ENCODE data around the gene VENTX. TPM values are rescaled to one million over a fixed set of nuclear protein-coding genes. Genes with fewer than 3 reads are reported as not detected.
"Not testable (repeated sequence)": the region's sequence is repeated elsewhere in the genome, so short reads cannot be mapped to it uniquely, and the experiment has no call there.

Gene VENTX
- polyA plus RNA-seq, 1 donor = 0.22 TPM

DNA sequence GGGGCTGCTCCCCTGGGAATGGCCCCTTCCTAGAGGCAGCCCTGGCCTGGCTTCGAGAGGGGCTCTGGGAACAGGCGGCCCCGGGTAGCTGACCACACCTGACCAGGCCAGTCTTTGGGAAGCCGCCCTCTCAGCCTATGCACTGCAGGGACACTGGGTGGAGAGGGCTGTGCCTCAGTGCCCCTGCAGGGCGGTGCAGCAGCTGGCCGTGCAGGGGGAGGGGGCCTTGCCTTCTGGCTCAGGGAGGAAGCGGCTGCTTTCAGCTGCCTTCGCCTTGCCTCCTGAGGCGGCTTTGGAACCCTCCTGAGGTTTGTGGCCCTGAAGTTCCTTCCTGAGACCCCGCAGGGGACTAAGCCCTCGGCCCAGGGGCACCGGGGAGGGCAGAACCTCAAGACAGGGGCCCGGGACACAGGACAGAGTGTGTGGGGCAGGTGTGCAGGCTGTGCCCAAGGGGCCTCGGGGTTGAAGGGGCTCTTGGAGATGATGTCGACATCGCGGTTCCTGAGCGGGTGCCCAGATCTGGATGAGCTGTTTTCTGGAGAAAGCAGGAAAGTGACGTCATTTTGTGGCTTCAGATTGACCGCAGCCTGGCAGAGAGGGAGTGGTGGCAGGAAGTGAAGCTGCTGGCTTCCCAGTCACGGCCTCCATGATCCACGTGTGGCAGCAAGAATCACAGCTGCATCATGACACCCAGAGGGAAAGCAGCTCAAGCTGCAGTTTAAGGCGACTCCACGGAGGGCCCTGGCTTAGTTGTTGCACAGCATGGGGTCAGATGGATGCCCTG is 21.4 kb downstream of the VENTX start:
- DNase-seq = peak; percentile 40

DNA sequence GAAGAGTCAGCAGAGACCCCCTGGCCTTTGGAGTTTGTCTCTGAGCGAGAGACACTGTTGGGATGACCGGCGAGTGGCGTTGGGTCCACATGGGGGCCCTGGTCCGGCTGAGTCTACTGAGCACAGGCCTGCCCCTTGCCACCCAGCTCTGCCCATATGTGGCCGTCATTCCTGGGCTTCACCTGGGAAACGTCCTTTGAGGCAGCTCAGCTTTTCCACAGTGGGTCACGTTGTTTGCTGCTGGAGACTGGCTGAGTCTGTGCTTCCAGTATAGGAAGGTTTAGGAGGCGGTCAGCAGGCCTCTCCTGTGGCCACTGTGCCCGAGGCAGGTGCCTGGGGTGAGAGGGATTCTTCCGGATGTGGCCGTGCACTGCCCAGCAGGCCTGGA is 21.9 kb downstream of the VENTX start:
- no peak for DNase-seq

DNA sequence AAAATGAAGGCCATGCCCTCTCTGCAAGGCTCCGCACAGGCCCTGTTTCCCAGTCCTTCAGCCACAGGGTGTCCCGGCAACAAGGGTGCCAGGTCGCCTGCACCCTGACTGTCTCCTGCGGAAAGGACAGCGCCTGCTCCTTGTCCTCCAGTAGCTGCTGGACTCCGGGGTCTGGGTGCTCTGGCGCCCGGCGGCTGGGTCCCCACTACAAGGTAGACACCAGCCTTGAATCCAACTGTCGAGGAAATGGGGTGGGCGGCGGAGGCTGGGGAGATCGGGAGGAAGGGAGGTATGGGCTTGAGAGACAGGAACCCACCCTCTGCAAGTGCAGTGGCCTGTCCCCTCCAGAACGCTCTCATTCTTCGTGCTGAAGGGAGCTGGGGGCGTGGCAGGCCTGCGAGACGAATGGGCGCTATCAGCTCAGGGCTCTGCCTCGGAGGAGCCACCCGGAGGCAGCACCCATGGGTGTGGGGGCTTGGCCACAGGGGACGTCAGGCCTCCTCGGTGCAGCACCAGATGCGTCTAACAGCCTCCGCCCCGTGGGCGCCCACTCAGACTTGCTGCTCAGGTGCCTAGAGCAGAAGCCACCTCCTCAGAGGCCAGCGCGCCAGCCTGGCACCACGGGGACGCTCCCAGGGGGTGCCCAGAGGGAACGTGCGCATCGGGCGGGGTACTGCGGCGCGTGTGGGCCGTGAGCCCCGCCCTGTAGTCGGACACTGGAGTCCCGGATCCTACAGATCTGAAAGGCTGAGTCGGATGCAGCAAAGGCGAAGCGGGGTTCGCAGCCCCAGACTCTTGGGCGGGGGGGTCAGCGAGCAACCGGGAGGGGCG is 23.5 kb downstream of the VENTX start:
- DNase-seq = no peak

DNA sequence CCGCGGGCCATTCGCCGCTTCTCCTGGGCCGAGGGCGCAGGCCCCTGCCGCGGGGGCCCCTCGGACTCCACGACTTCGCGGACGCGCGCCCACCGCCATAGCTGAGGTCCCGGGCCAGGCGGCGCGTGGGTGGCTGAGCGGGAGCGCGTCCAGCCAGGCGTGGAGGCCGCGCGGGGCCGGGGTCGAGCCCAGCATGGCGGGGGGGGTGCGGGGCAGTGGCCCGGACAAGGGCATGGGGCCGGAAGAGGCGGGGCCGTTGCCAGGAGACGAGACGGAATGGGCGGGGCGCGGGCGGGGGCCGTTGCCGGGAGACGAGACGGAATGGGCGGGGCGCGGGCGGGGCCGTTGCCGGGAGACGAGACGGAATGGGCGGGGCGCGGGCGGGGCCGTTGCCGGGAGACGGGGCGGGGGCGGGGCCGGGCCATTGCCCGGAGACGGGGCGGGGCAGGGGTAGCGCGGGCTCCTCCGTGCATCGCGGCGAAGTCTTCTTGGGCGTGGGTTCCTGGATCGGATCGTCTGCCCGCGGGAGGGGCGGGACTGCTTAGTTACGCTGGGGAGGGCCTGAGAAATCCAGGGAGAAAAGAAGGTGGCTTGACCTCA is 24.2 kb downstream of the VENTX start:
- DNase-seq = peak; percentile 57

DNA sequence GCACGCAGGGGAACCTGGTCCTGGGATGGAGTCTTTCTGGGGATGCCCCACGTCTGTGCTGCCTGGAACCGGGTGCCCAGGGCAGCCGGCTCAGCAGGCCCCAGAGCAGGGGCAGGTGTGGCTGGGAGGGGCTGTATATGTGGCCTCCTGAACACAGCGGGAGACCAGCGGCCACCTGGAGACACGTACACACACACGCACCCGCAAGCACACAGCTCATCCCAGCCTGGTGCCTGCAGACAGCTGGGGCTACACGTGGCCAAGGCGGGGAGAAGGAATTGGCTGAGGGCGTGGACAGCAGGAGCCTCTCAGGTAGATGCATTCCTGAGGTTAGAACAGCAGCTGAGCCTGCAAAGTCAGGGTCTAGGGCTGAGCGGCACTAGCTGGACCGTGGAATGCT is 25.0 kb downstream of the VENTX start:
- DNase-seq = no peak

DNA sequence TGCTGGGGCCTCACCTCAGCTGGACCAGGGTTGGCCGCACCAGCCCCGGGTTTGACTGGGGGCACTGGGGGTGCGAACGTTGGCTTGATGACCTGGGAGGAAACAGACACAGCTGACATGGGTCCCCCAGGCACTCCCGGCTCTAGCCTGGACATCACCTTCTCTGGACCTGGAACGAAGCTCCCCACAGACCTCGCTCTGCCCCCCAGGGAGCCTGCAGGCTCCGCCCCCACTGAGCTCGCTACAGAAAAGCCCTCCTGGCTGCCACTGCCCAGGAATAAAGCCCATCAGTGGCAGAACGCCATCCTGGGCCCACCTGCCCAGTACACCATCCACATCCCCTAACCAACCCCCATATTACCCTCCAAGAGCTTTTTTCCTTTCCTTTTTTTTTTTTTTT is 26.0 kb downstream of the VENTX start:
- DNase-seq = no peak

DNA sequence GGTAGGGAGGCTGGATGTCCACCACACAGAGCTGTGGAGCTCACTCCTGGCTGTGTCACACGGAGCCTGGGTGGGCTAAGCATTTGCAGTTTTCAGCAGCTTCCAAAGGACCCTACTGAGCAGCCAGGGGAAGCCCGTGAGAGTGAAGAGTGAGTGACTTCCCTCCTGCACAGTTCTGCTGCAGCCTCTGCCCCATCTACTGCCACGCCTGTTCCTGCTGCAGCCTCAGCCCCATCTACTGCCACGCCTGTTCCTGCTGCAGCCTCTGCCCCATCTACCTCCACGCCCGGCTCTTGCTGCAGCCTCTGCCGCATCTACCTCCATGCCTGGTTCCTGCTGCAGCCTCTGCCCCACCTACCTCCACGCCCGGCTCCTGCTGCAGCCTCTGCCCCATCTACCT is 26.8 kb downstream of the VENTX start:
- no peak for DNase-seq

DNA sequence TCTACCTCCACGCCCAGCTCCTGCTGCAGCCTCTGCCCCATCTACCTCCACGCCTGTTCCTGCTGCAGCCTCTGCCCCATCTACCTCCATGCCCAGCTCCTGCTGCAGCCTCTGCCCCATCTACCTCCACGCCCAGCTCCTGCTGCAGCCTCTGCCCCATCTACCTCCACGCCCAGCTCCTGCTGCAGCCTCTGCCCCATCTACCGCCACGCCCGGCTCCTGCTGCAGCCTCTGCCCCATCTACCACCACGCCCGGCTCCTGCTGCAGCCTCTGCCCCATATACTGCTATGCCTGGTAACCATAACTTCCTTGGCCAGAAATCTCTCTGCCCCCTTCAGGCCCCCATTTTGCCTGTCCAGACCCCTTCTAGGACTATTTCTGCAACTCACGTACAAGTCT is 27.4 kb downstream of the VENTX start:
- not testable (repeated sequence) for DNase-seq

DNA sequence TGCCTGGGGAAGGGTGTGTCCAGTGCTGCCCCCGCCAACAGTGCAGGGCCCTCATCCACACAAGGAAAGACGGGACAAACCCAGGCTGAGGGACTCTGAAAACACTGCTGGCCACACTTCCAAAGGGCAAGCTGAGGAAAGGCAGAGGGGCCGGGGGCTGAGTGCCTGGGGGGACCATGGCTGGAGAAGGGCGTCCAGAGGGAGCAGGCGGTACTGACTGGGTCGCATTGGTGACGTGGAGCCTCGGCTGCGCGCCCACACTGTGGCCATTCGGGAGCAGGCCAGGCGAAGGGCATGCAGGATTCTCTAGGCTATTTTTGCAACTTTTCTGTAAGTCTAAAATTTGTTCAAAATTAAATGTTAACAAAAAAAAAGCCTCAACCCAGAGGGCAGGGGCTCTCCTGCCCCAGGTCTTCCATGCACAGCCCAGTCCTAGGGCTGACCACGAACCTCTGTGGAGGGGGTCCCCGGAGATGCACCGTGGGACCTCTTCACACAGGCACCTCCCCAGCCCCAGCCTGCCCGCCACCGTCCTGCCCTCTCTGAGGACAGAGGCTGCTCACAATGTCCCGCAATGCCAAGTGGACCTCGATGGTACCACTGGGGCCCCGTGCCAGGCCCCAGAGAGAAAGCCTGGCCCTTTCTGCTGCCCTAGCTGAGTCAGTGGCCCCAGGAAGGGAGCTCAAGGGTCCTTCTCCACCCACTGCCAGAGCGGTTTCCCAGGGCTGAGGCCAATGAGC is 28.6 kb downstream of the VENTX start:
- no peak for DNase-seq

DNA sequence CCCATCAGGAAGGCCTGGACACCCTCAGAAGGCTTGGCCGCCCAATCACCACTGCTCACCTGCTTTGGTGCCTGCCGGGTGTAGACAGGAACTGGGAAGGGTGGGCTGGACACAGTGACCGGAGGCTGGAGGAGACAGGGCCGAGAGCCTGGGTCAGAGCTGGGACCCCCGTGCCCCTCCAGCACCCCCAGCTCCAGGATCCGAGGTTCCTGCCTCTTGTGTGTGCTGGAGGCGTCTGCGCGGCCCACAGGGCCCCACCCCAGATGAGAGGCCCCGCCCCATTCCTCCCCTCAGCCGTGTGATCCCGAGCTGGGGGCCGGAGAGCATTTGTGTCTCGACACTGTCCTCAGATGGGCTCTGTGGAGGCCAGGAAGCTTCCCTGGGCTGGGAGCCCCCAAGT is 29.6 kb downstream of the VENTX start:
- DNase-seq = no peak

DNA sequence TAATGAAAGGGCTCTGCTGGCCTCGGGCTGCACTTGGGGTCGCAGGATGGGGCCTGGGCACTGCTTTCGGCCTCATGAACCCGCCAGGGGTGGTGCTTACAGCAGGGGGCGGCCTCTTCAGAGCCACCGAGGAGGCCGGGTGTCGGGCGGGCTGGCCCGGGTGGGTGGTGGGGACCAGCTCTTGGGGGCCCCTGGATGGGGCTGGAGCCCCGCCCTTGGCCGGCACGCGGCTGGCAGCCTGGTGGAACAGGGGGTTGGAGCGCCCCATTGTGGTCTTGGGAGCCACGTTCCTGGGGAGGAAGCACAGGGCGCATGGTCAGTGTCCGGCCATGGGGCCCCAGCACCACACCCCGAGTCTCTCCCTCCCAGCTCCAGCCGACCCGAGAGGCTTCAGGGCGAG is 30.2 kb downstream of the VENTX start:
- no peak for DNase-seq

DNA sequence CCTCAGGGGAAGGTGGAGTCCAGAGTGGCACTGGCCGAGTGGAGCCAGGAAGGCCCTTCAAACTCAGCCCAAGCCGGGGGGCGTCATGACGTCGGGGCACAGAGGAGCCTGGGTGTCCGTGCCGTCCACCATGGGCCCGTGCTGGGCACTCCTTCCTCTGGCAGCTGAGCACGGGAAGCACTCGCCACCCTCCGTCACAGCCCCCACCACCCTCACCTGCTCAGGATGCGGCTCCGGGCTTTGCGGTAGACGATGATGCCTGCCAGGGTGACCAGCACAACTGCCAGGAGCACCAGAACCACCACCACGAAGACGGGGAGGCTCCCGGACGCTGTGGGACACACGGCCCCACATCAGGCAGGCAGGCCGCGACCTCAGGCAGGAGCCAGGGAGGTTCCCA is 30.9 kb downstream of the VENTX start:
- no peak for DNase-seq

DNA sequence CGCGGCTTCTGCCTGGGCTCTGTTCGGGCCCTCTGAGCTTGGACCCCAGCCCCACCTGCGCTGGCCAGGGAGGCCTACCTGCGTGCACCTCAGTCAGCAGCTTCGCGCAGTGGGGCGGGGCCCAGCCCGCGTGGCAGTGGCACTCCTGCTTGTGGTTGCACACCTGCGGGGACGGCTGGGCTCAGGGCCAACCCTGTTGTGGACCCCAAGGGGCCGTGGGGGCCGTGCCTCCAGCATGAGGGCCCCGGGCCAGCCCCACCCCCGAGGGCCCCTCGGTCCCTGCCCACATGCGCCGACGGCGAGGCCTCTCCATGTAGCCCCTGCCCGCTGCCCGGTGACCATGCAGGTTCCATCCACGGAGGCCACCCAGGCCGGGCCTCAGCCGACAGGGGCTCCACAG is 31.7 kb downstream of the VENTX start:
- no peak for DNase-seq

DNA sequence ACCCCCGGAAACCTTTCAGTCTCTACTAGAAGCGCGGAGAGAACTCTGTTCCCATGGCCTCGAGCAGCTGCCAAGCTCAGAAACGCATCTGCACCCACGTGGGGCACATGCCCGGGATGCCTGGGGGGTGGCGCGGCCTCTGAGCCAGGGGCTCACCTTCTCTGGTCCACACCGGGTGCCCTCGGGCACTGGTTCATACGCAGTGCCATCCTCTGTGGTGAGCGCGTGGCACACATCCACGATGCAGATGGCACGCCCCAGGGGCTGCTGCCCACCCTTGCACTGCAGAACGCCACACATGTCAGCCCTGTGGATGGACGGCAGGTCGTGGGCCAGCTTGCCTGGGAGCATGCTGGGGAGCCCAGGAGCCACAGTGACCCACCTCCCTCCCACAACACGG is 32.5 kb downstream of the VENTX start:
- no peak for DNase-seq

DNA sequence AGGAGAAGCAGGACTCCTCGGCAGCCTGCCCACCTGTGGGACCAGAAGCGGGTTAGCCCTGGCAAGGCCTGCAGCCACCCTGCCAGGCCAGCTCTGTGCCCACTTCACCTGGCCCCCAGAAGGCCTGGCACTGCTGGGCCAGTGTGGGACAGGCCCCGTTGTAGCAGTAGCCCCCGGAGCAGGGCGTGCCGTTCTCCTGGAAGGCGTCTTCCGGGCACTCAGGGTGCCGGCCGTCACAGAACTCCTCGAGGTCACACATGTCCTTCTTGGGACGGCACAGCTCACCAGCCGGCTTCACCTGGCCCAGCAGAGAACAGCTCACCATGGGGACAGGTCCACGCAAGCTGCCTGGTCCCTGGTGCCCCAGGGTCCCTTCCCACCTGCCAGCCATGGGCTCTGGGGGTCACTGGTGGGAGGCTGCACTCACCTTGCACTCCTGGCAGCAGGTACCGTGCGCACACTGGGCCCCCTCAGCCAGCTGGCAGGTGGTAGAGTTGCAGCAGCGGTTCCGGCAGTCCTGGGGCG is 33.2 kb downstream of the VENTX start:
- DNase-seq = no peak

DNA sequence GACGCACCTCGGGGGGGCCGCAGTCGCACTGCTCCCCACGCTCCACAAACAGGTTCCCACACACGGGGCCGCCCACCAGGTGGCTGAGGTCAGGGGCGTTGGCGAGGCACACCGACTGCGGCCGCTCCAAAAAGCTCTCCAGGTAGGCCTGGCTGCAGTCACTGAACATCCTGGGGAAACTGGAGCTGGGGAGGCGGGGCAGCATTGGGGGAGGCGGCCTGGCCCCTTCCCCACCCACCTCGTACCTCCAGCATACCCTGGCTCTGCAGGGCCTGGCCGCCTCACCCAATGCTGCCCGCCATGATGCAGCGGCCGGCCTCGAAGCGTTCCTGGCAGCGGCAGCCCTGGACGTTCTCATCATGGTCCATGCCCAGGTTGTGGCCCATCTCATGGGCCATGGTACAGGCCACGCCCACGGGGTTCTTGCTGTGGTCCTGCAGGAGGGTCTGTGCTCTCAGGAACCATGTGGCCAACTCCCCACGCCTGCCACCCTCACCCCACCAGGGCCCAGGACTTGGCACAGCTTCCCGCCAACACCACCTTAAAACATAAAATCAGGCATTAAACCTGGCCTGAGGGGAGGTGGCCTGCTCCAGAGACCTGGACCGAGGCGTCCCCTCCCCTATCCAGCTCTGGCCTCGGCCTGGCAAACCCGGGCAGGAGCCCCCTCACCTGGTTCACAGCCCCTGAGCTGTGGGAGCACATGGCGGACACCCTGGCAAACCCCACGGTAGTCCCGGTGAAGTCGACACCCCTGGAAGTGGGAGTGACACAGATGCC is 34.1 kb downstream of the VENTX start:
- DNase-seq = no peak

DNA sequence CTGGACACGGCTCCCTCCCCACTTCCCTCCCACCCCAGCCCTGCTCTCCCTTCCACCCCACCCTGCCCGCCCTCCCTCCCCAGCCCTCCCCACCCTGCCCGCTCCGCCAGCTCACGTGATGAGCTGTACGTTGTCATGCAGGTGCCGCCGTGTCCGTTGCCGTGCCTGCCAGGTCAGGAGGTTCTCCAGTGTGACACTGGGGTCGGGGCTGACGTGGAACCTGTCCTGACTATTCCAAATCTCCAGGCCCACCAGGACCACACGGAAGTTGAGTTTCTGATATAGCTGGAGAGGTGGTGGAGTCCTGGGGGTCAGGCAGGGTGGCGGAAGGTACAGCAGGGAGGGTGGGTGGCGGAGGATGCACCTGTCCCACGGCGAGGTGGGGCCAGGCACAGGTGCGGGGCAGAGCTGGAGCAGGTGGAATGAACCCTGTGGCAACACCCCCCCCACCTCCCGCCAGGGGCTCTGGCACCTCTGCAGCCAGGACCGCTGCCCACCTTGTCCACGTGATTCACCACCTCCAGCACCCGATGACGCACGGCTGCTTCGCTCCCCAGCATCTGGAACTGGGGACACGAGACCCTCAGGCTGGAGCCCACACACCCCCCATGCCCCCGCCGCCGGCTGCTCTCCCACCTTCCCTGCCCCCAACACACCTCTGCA is 34.8 kb downstream of the VENTX start:
- DNase-seq = no peak

DNA sequence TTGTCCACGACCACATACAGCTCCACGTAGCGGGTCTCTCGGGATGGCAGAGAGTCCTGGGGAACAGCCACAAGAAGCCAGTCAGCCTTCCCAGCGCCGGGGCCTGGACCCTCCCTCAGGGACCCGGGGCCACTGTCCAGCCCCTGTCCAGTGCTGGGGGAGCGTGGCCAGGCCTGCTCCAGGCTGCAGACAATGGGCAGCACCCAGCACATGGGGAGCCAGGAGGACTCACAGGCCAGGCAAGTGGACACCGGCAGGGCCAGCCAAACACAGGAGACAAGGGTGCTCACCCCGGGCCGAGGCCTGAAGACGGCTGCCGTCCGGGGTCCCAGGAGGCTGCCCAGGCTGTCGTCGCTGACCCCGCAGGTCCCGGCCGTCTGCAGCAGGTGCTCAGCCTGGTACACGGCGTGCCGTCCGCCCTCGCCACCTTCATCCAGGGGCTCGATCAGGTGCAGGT is 35.3 kb downstream of the VENTX start:
- DNase-seq = no peak

DNA sequence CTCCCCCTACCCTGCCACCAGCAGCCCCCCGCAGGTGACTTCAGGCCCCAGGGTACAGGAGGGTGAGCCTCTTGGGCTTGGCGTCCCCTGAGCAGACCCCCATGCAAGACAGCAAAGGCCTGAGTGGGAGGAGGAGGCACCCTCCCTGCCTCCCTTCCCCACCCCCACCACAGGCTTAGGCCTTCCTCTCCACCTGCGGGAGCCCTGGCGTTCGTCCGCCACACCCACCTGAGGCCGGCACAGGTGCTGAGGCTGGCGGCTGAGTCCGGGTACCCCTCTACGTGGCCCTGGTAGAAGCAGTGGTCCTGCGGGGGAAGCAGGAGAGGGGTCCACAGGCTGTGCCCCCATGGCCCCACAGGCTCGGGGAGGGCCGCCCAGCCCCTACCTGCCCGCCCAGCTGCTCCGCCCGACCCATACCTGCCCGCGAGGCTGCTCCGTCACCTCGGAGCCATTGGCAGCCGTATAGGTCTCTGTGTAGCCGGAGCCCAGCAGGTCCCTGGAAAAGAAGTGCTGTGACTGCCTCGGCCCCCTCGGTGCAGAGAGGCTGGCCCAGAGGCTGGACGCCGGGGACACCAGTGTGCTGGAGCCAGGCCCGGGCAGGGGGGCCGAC is 36.0 kb downstream of the VENTX start:
- no peak for DNase-seq

DNA sequence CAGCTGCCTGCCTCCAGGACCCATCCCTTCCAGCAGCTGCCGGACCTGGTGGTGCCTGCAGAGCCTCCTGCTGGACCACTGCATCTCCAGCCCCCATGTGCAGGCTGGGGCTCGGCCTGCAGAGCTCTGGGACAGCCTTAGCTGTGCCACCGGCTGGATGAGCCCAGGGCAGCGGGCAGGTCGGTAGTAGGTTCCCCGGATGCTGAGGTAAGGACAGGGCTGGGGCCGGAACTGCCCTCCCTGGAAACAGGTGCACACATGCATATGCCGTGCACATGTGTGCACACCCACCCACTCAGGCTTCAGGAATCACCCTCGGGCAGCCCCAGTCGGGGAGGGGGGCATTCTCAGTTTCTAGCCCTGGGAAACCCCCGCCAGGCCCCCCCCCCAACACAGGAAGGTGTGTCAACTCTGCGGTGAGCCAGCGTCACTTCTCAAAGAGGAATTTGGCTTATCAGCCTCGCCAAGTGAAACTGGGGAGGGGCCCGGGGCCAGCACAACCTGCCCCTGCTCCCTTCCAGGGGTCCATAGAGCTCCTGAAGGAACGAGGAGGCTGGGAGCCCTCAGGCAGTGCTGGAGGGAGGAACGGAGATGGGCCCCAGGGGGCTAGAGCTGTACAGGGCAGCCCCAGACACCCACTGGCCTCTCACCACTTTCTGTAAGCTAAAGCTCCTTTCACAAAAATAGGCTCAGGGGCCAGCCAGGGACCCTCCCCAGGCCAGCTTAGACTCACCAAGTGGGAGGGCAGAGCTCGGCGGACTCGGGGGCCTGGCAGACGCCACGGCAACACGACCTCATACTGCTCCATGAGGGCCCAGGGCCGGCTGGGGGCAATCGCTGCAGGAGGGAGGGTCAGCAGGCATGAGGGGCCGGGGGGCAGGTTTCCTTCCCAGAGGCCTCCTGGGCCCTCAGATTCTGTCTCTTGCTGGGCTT is 37.4 kb downstream of the VENTX start:
- DNase-seq = no peak

All from hindlimb muscle (tissue), 1 donor.